Caco-2 (cell line): ENCODE data around the gene GABRR2. TPM values are rescaled to one million over a fixed set of nuclear protein-coding genes. Genes with fewer than 3 reads are reported as not detected.

Experiments
- BruUV-seq: library from RNA; stranded (reverse); fragments of 400-500 nt; replicated peaks from 2 replicates; lab custom pipeline; 2021; lab: Mats Ljungman, UMichigan
- CTCF ChIA-PET: fragments of 300-600 bp; sonication (Branson Sonifier 250); formaldehyde crosslinking; loops from one replicate; lab custom pipeline; 2022; ENCODE audit warnings: antibody characterized with exemption; lab: Charles Lee
- POLR2A ChIA-PET: fragments of 300-600 bp; sonication (Branson Sonifier 250); formaldehyde crosslinking; loops from one replicate; lab custom pipeline; 2022; ENCODE audit warnings: antibody characterized with exemption; lab: Charles Lee
- DNase-seq, 2 experiments: peaks; one replicate each; pipeline versions ENCODE4 v3.0.0 to v3.0.0-alpha.2; 2020 to 2022
- H3K27me3 ChIP-seq: replicated peaks from 2 replicates; pipeline ENCODE4 v1.6.0; 2011; ENCODE audit warnings: low read length; ENCODE audit not compliant: control insufficient read depth, insufficient read depth
- H3K36me3 ChIP-seq: 2 replicates; pipeline ENCODE4 v1.5.1; 2011; ENCODE audit warnings: low read length; ENCODE audit not compliant: control insufficient read depth, insufficient read depth
- H3K4me1 ChIP-seq: fragments of 250-450 bp; sonication (Bioruptor Pico); 2 replicates; pipeline ENCODE4 v1.5.1; 2020; ENCODE audit warnings: mild to moderate bottlenecking
- H3K4me3 ChIP-seq: 2 replicates; pipeline ENCODE4 v1.5.1; 2011; ENCODE audit warnings: low read depth, mild to moderate bottlenecking, control low read depth, low read length
- H3K9me3 ChIP-seq: fragments of 250-450 bp; sonication (Bioruptor Pico); 2 replicates; pipeline ENCODE4 v1.5.1; 2020; ENCODE audit warnings: mild to moderate bottlenecking, moderate library complexity
- H3K27ac Mint-ChIP-seq: one replicate; pipeline ENCODE4 v1.8.0; 2022; ENCODE audit warnings: mixed read lengths; ENCODE audit not compliant: unreplicated experiment
- H3K27me3 Mint-ChIP-seq: one replicate; pipeline ENCODE4 v1.8.0; 2022; ENCODE audit warnings: mixed read lengths; ENCODE audit not compliant: insufficient read depth, unreplicated experiment
- H3K36me3 Mint-ChIP-seq: one replicate; pipeline ENCODE4 v1.8.0; 2022; ENCODE audit warnings: mild to moderate bottlenecking, mixed read lengths; ENCODE audit not compliant: insufficient read depth, unreplicated experiment
- H3K4me1 Mint-ChIP-seq: one replicate; pipeline ENCODE4 v1.8.0; 2022; ENCODE audit warnings: low read depth, mixed read lengths; ENCODE audit not compliant: unreplicated experiment
- H3K4me3 Mint-ChIP-seq: one replicate; pipeline ENCODE4 v1.8.0; 2022; ENCODE audit warnings: mild to moderate bottlenecking, moderate library complexity, mixed read lengths; ENCODE audit not compliant: unreplicated experiment
- H3K9me3 Mint-ChIP-seq: one replicate; pipeline ENCODE4 v1.8.0; 2022; ENCODE audit warnings: mixed read lengths; ENCODE audit not compliant: unreplicated experiment
- CTCF ChIP-seq, 2 experiments: fragments of 200-600 bp in 1 of 2; IDR thresholded peaks; 1 replicate in 1 of 2; 2 replicates in 1 of 2; pipeline versions ENCODE4 v1.5.1 to v1.8.0; 2011 to 2022; ENCODE audit warnings: antibody characterized with exemption in 1 of 2, control low read depth in 1 of 2, inconsistent platforms in 1 of 2, low read depth in 1 of 2, low read length in 1 of 2, mild to moderate bottlenecking in 1 of 2, moderate library complexity in 1 of 2; ENCODE audit not compliant: insufficient read depth in 1 of 2, severe bottlenecking in 1 of 2, unreplicated experiment in 1 of 2
- intact Hi-C: fragments of 100-400 bp; cut with micrococcal nuclease; formaldehyde crosslinking; loops from one replicate; pipeline ENCODE4 v1.10.0; 2022; ENCODE audit not compliant: unreplicated experiment
- total RNA-seq: library from RNA; stranded (reverse); gene quantifications from 2 replicates; pipeline ENCODE4 v1.2.3, GENCODE V29; 2022

Gene GABRR2
- total RNA-seq, 1 experiment from 2014 or later = 0.29 TPM

- no peaks in the 10 kb centered on the region for H3K4me1 Mint-ChIP-seq
- POLR2A ChIA-PET = no interaction called here
- Histone ChIP-seq H3K36me3 (no peaks in the 10 kb centered on the region), H3K9me3 (no peaks in the 10 kb centered on the region), H3K27me3 (no peaks in the 10 kb centered on the region), H3K4me3 (no peak overlapping the region), H3K4me1 (no peaks in the 10 kb centered on the region)
- BruUV-seq = no TSS peak
- peaks cover 9% of the 10 kb centered on the region for H3K27me3 Mint-ChIP-seq
- no peaks in the 10 kb centered on the region for H3K36me3 Mint-ChIP-seq
- H3K9me3 Mint-ChIP-seq = no peaks in the 10 kb centered on the region
- DNase-seq = no peak
- CTCF ChIA-PET = no interaction called here
- no peak for TF ChIP-seq CTCF (IDR thresholded peaks at IDR 0.05; ENCODE audit: insufficient read depth in 1 of 2, low read depth in 1 of 2, low read length in 1 of 2, severe bottlenecking in 1 of 2, unreplicated experiment in 1 of 2)
- intact Hi-C loops = no loop called here
- H3K4me3 Mint-ChIP-seq = no peak overlapping the region
- no peak overlapping the region for H3K27ac Mint-ChIP-seq
These were observed 98.7 kb downstream of the GABRR2 start for GRCh38 chr6:89216411-89216810.

GRCh38 chr6:89215391-89215790, 99.7 kb downstream of the GABRR2 start:
- ChIA-PET POLR2A (no interaction called here), CTCF (no interaction called here)
- H3K4me1 ChIP-seq = no peaks in the 10 kb centered on the region
- intact Hi-C loops = no loop called here
- TF ChIP-seq CTCF (IDR thresholded peaks at IDR 0.05; ENCODE audit: insufficient read depth in 1 of 2, low read depth in 1 of 2, low read length in 1 of 2, severe bottlenecking in 1 of 2, unreplicated experiment in 1 of 2) = no peak
- Mint-ChIP-seq H3K9me3 (no peaks in the 10 kb centered on the region), H3K27ac (no peak overlapping the region), H3K27me3 (peaks cover 12% of the 10 kb centered on the region), H3K4me3 (no peak overlapping the region), H3K4me1 (no peaks in the 10 kb centered on the region), H3K36me3 (no peaks in the 10 kb centered on the region)
- H3K9me3 ChIP-seq = no peaks in the 10 kb centered on the region
- no peaks in the 10 kb centered on the region for H3K36me3 ChIP-seq
- DNase-seq = no peak
- H3K4me3 ChIP-seq = no peak overlapping the region
- no TSS peak for BruUV-seq
- no peaks in the 10 kb centered on the region for H3K27me3 ChIP-seq

- Histone ChIP-seq H3K4me1 (no peaks in the 10 kb centered on the region), H3K9me3 (no peaks in the 10 kb centered on the region), H3K27me3 (no peaks in the 10 kb centered on the region), H3K4me3 (no peak overlapping the region), H3K36me3 (no peaks in the 10 kb centered on the region)
- BruUV-seq = no TSS peak
- DNase-seq = no peak
- Mint-ChIP-seq H3K9me3 (no peaks in the 10 kb centered on the region), H3K27me3 (peaks cover 12% of the 10 kb centered on the region), H3K36me3 (no peaks in the 10 kb centered on the region), H3K27ac (no peak overlapping the region), H3K4me1 (no peaks in the 10 kb centered on the region), H3K4me3 (no peak overlapping the region)
- intact Hi-C loops = no loop called here
- ChIA-PET POLR2A (no interaction called here), CTCF (no interaction called here)
- no peak for TF ChIP-seq CTCF (IDR thresholded peaks at IDR 0.05; ENCODE audit: insufficient read depth in 1 of 2, low read depth in 1 of 2, low read length in 1 of 2, severe bottlenecking in 1 of 2, unreplicated experiment in 1 of 2)
These were observed 100.9 kb downstream of the GABRR2 start for GRCh38 chr6:89214197-89214596.
